ENCODE data around the gene CYTIP. TPM values are rescaled to one million over a fixed set of nuclear protein-coding genes. Genes with fewer than 3 reads are reported as not detected.

Gene CYTIP
- total and polyA plus RNA-seq, 4 donors: 1.6 to 5.5 (median 2.1) TPM

- no peaks in the 10 kb centered on the region for H3K4me1 ChIP-seq (ENCODE audit: control insufficient read depth in 4 of 4, insufficient read depth in 4 of 4, low read length in 3 of 4)
- H3K9ac ChIP-seq (ENCODE audit: low read depth in 1 of 2, low read length in 2 of 2): no peak overlapping the region
- WGBS: 93% methylated on average over 5 of the region's 5 CpGs
- no peaks in the 10 kb centered on the region for H3K36me3 ChIP-seq (ENCODE audit: control insufficient read depth in 4 of 4, insufficient read depth in 3 of 4, low read depth in 1 of 4, low read length in 3 of 4)
- H3K4me3 ChIP-seq (ENCODE audit: low read depth in 1 of 3, low read length in 3 of 3): no peak overlapping the region
- H3K9me3 ChIP-seq (ENCODE audit: control insufficient read depth in 4 of 4, low read length in 3 of 4): no peaks in the 10 kb centered on the region
- DNase-seq (ENCODE audit: low spot score): no peak
- H3K27me3 ChIP-seq (ENCODE audit: control insufficient read depth in 4 of 4, insufficient read depth in 4 of 4, low read length in 3 of 4): no peaks in the 10 kb centered on the region
- no peak overlapping the region for H3K27ac ChIP-seq (ENCODE audit: low read depth in 1 of 2, low read length in 2 of 2)
- TF ChIP-seq RXRA (IDR thresholded peaks at IDR 0.05) (no peak), HNF4G (IDR thresholded peaks at IDR 0.05) (no peak), SP1 (IDR thresholded peaks at IDR 0.05) (no peak), NR2F2 (IDR thresholded peaks at IDR 0.05) (no peak), YY1 (IDR thresholded peaks at IDR 0.05) (no peak), EGR1 (IDR thresholded peaks at IDR 0.05; ENCODE audit: low read depth in 2 of 2) (no peak), GABPA (IDR thresholded peaks at IDR 0.05 in 1 of 2, conservative IDR thresholded peaks at IDR 0.05 in 1 of 2) (no peak)
These were observed 21.7 kb upstream of the CYTIP start for GRCh38 chr2:157465554-157465953.

GRCh38 chr2:157463002-157463401, 19.1 kb upstream of the CYTIP start:
- DNase-seq (ENCODE audit: low spot score): no peak
- Histone ChIP-seq H3K4me1 (ENCODE audit: control insufficient read depth in 4 of 4, insufficient read depth in 4 of 4, low read length in 3 of 4) (peaks cover 0 to 2% (median 0%) of the 10 kb centered on the region in 4 donors), H3K27ac (ENCODE audit: low read depth in 1 of 2, low read length in 2 of 2) (no peak overlapping the region), H3K9ac (ENCODE audit: low read depth in 1 of 2, low read length in 2 of 2) (no peak overlapping the region), H3K36me3 (ENCODE audit: control insufficient read depth in 4 of 4, insufficient read depth in 3 of 4, low read depth in 1 of 4, low read length in 3 of 4) (no peaks in the 10 kb centered on the region), H3K9me3 (ENCODE audit: control insufficient read depth in 4 of 4, low read length in 3 of 4) (no peaks in the 10 kb centered on the region), H3K27me3 (ENCODE audit: control insufficient read depth in 4 of 4, insufficient read depth in 4 of 4, low read length in 3 of 4) (no peaks in the 10 kb centered on the region), H3K4me3 (ENCODE audit: low read depth in 1 of 3, low read length in 3 of 3) (no peak overlapping the region)
- WGBS: 90% methylated on average over 6 of the region's 6 CpGs
- TF ChIP-seq SP1 (IDR thresholded peaks at IDR 0.05) (no peak), RAD21 (IDR thresholded peaks at IDR 0.05) (no peak), ZBTB33 (IDR thresholded peaks at IDR 0.05) (no peak), EGR1 (IDR thresholded peaks at IDR 0.05; ENCODE audit: low read depth in 2 of 2) (no peak), FOXA1 (IDR thresholded peaks at IDR 0.05) (no peak), FOXA2 (IDR thresholded peaks at IDR 0.05) (no peak), JUND (IDR thresholded peaks at IDR 0.05) (no peak), REST (IDR thresholded peaks at IDR 0.05) (no peak), ATF3 (IDR thresholded peaks at IDR 0.05) (no peak), GABPA (IDR thresholded peaks at IDR 0.05 in 1 of 2, conservative IDR thresholded peaks at IDR 0.05 in 1 of 2) (no peak)

- H3K9ac ChIP-seq (ENCODE audit: low read depth in 1 of 2, low read length in 2 of 2): no peak overlapping the region
- no peaks in the 10 kb centered on the region for H3K27me3 ChIP-seq (ENCODE audit: control insufficient read depth in 4 of 4, insufficient read depth in 4 of 4, low read length in 3 of 4)
- H3K9me3 ChIP-seq (ENCODE audit: control insufficient read depth in 4 of 4, low read length in 3 of 4): no peaks in the 10 kb centered on the region
- H3K27ac ChIP-seq (ENCODE audit: low read depth in 1 of 2, low read length in 2 of 2): no peak overlapping the region
- 74% methylated on average over 1 of the region's 1 CpG for WGBS
- H3K4me1 ChIP-seq (ENCODE audit: control insufficient read depth in 4 of 4, insufficient read depth in 4 of 4, low read length in 3 of 4): peaks cover 0 to 2% (median 0%) of the 10 kb centered on the region in 4 donors
- no peak for DNase-seq (ENCODE audit: low spot score)
- no peaks in the 10 kb centered on the region for H3K36me3 ChIP-seq (ENCODE audit: control insufficient read depth in 4 of 4, insufficient read depth in 3 of 4, low read depth in 1 of 4, low read length in 3 of 4)
- no peak overlapping the region for H3K4me3 ChIP-seq (ENCODE audit: low read depth in 1 of 3, low read length in 3 of 3)
- TF ChIP-seq FOXA2 (IDR thresholded peaks at IDR 0.05) (no peak), HNF4A (conservative IDR thresholded peaks at IDR 0.05) (no peak), RAD21 (IDR thresholded peaks at IDR 0.05) (no peak), GABPA (IDR thresholded peaks at IDR 0.05 in 1 of 2, conservative IDR thresholded peaks at IDR 0.05 in 1 of 2) (no peak), HNF4G (IDR thresholded peaks at IDR 0.05) (no peak), YY1 (IDR thresholded peaks at IDR 0.05) (no peak), MAX (IDR thresholded peaks at IDR 0.05) (no peak), REST (IDR thresholded peaks at IDR 0.05) (no peak), NR2F2 (IDR thresholded peaks at IDR 0.05) (no peak)
These were observed 17.0 kb upstream of the CYTIP start for GRCh38 chr2:157460897-157461296.

Measured in liver (tissue), 9 donors.